ENCODE data around the gene KLHL26. TPM values are rescaled to one million over a fixed set of nuclear protein-coding genes. Genes with fewer than 3 reads are reported as not detected.

The KLHL26 gene
- polyA plus RNA-seq, 3 donors: 1.6 to 3.2 (median 2.0) TPM

DNA sequence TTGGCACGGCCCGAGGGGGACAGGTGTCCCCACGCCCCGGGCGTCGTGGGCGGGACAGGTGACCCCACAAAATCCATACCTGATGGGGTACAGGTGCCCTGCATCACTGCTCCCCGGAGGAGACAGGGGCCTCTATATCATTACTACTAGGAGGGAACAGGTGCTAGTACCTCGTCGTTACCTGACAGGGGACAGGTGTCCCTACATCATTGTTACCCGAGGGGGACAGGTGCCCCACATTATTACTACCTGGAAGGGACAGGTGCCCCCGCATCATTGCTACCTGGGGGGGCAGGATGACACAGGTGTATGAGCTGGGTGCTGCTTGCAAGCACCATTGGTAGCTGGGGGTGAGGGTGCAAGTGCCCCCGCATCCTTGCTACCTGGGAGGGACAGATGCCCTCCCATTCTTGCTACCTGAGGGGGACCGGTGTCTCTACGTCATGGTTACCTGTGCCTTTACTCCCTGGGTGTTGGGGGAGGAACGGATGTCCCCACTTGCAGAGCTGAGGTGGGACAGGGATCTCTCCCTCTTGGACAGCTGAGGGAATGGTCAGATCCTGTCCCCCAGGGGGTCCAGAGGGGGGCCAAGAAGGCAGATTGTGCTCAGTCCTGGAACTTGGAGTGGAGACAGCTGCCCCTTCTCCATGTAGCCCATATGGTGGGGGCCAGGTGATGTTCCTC lies 47.3 kb downstream of the KLHL26 start:
- H3K36me3 Mint-ChIP-seq: peaks cover 3 to 6% of the 10 kb centered on the region in 2 donors
- H3K4me1 ChIP-seq (ENCODE audit: control insufficient read depth in 1 of 2, insufficient read depth in 2 of 2, low read length in 2 of 2): peaks cover 46 to 64% of the 10 kb centered on the region in 2 donors
- H3K4me1 Mint-ChIP-seq: peaks cover 51% of the 10 kb centered on the region
- H3K4me2 ChIP-seq (replicated peaks; ENCODE audit: extremely low read depth, low read length, poor library complexity, severe bottlenecking): peak overlapping the region; percentile 92
- H2AFZ ChIP-seq (ENCODE audit: insufficient read depth, low read depth, low read length, poor library complexity, severe bottlenecking): peak overlapping the region; percentile 76
- H3K4me3 ChIP-seq (replicated peaks in 1 of 3; ENCODE audit: low read depth in 2 of 3, low read length in 3 of 3): peak overlapping the region; percentile 55 to 76 (median 74)
- H4K20me1 ChIP-seq (ENCODE audit: insufficient read depth, low read length): peaks cover 28% of the 10 kb centered on the region
- peak overlapping the region; percentile 67 to 73 for H3K4me3 Mint-ChIP-seq
- H3K27me3 Mint-ChIP-seq (ENCODE audit: low read depth in 3 of 3): peaks cover 2% of the 10 kb centered on the region in 3 donors
- H3K27ac Mint-ChIP-seq: peak overlapping the region in 6 of 7 donors; percentile 19 to 83 (median 50)
- peak overlapping the region; percentile 53 for H3K9ac ChIP-seq (ENCODE audit: insufficient read depth, low read length, poor library complexity, severe bottlenecking)
- WGBS (ENCODE audit: insufficient coverage): 92% methylated on average over 4 of the region's 16 CpGs
- no peaks in the 10 kb centered on the region for H3K27me3 ChIP-seq (ENCODE audit: control insufficient read depth in 2 of 2, insufficient read depth in 2 of 2, low read length in 2 of 2)
- no peak for DNase-seq
- intact Hi-C loops (cut with micrococcal nuclease): no loop called here
- no peak for TF ChIP-seq CTCF (IDR thresholded peaks at IDR 0.05)
- peaks cover 46% of the 10 kb centered on the region for H3K79me2 ChIP-seq (ENCODE audit: insufficient read depth, low read length)
- no peaks in the 10 kb centered on the region for H3K9me3 Mint-ChIP-seq
- peak overlapping the region in 1 of 2 donors; percentile 48 for H3K27ac ChIP-seq (ENCODE audit: low read depth in 1 of 2, low read length in 2 of 2)
- no peaks in the 10 kb centered on the region for H3K9me3 ChIP-seq (replicated peaks in 1 of 2; ENCODE audit: control insufficient read depth in 1 of 2, insufficient read depth in 1 of 2, low read length in 2 of 2)
- no peaks in the 10 kb centered on the region for H3K36me3 ChIP-seq (replicated peaks in 1 of 2; ENCODE audit: control insufficient read depth in 1 of 2, insufficient read depth in 2 of 2, low read length in 2 of 2)

- no peaks in the 10 kb centered on the region for H3K9me3 ChIP-seq (replicated peaks in 1 of 2; ENCODE audit: control insufficient read depth in 1 of 2, insufficient read depth in 1 of 2, low read length in 2 of 2)
- peaks cover 41 to 58% of the 10 kb centered on the region in 2 donors for H3K4me1 ChIP-seq (ENCODE audit: control insufficient read depth in 1 of 2, insufficient read depth in 2 of 2, low read length in 2 of 2)
- no peaks in the 10 kb centered on the region for H3K9me3 Mint-ChIP-seq
- peak overlapping the region; percentile 92 for H3K4me2 ChIP-seq (replicated peaks; ENCODE audit: extremely low read depth, low read length, poor library complexity, severe bottlenecking)
- no peak for TF ChIP-seq CTCF (IDR thresholded peaks at IDR 0.05)
- H3K27ac ChIP-seq (ENCODE audit: low read depth in 1 of 2, low read length in 2 of 2): no peak overlapping the region
- no peak for DNase-seq
- no peaks in the 10 kb centered on the region for H3K27me3 ChIP-seq (ENCODE audit: control insufficient read depth in 2 of 2, insufficient read depth in 2 of 2, low read length in 2 of 2)
- peak overlapping the region; percentile 53 for H3K9ac ChIP-seq (ENCODE audit: insufficient read depth, low read length, poor library complexity, severe bottlenecking)
- peaks cover 3 to 6% of the 10 kb centered on the region in 2 donors for H3K36me3 Mint-ChIP-seq
- H3K27ac Mint-ChIP-seq: peak overlapping the region in 2 of 7 donors; percentile 62 to 80
- peaks cover 51% of the 10 kb centered on the region for H3K79me2 ChIP-seq (ENCODE audit: insufficient read depth, low read length)
- no peaks in the 10 kb centered on the region for H3K36me3 ChIP-seq (replicated peaks in 1 of 2; ENCODE audit: control insufficient read depth in 1 of 2, insufficient read depth in 2 of 2, low read length in 2 of 2)
- peaks cover 31% of the 10 kb centered on the region for H4K20me1 ChIP-seq (ENCODE audit: insufficient read depth, low read length)
- H2AFZ ChIP-seq (ENCODE audit: insufficient read depth, low read depth, low read length, poor library complexity, severe bottlenecking): no peak overlapping the region
- peaks cover 2% of the 10 kb centered on the region in 3 donors for H3K27me3 Mint-ChIP-seq (ENCODE audit: low read depth in 3 of 3)
- WGBS (ENCODE audit: insufficient coverage): 90% methylated on average over 2 of the region's 3 CpGs
- intact Hi-C loops (cut with micrococcal nuclease): no loop called here
- peak overlapping the region in 1 of 3 experiments; percentile 76 for H3K4me3 ChIP-seq (replicated peaks in 1 of 3; ENCODE audit: low read depth in 2 of 3, low read length in 3 of 3)
- H3K4me1 Mint-ChIP-seq: peaks cover 48% of the 10 kb centered on the region
- H3K4me3 Mint-ChIP-seq: no peak overlapping the region
These were observed 47.8 kb downstream of the KLHL26 start for GRCh38 chr19:18684642-18684993.

Data from CD14-positive monocyte (primary cell).